Ascending aorta (tissue), 2 donors: ENCODE results near the gene IRX4. TPM values are rescaled to one million over a fixed set of nuclear protein-coding genes. Genes with fewer than 3 reads are reported as not detected.

Experiments
- DNase-seq, 2 donors: peaks; one replicate each; pipeline ENCODE4 v3.0.0-alpha.2; 2019; ENCODE audit warnings: low spot score in 2 of 2
- H3K27ac ChIP-seq, 2 donors: fragments of 200-600 bp; sonication (generic); one replicate each; pipeline ENCODE4 v1.5.1; 2016 to 2017; ENCODE audit warnings: mild to moderate bottlenecking in 1 of 2
- H3K27me3 ChIP-seq: fragments of 200-600 bp; sonication (generic); one replicate; pipeline ENCODE4 v1.5.1; 2017
- H3K36me3 ChIP-seq, 2 donors: fragments of 200-600 bp; sonication (generic); one replicate each; pipeline ENCODE4 v1.5.1; 2016
- H3K4me1 ChIP-seq, 2 donors: fragments of 200-600 bp; sonication (generic); one replicate each; pipeline ENCODE4 v1.5.1; 2016 to 2017; ENCODE audit warnings: mild to moderate bottlenecking in 1 of 2
- H3K4me3 ChIP-seq, 2 donors: fragments of 200-600 bp; sonication (generic); one replicate each; pipeline ENCODE4 v1.5.1; 2016 to 2017; ENCODE audit warnings: mild to moderate bottlenecking in 1 of 2
- H3K9me3 ChIP-seq, 2 donors: fragments of 200-600 bp; sonication (generic); one replicate each; pipeline ENCODE4 v1.5.1; 2016
- CTCF ChIP-seq, 3 experiments: fragments of 200-600 bp in 2 of 3; fragments of 450-650 bp in 1 of 3; sonication (generic) in 2 of 3; IDR thresholded peaks; one replicate each; pipeline ENCODE4 v1.5.1; 2016 to 2019; ENCODE audit warnings: antibody characterized with exemption in 3 of 3, mild to moderate bottlenecking in 1 of 3, moderate library complexity in 1 of 3
- intact Hi-C: fragments of 100-400 bp; cut with DNase I; formaldehyde crosslinking; loops from one replicate; pipeline ENCODE4 v1.15.1; 2023
- total RNA-seq: library from RNA; depleted of rRNA; stranded (reverse); fragments of >200 nt; gene quantifications from one replicate; pipeline ENCODE4 v1.1.0, GENCODE V29; 2016

IRX4 gene
- total RNA-seq, 1 donor from 2014 or later = not detected

GRCh38 chr5:1899201-1899600 is 16.5 kb upstream of the IRX4 start:
- no peaks in the 10 kb centered on the region for H3K4me1 ChIP-seq
- intact Hi-C loops = no loop called here
- no peak overlapping the region for H3K4me3 ChIP-seq
- H3K27me3 ChIP-seq = no peaks in the 10 kb centered on the region
- no peaks in the 10 kb centered on the region for H3K36me3 ChIP-seq
- DNase-seq = no peak
- no peak for TF ChIP-seq CTCF (IDR thresholded peaks at IDR 0.05)
- peaks cover 0 to 6% of the 10 kb centered on the region in 2 donors for H3K9me3 ChIP-seq
- no peak overlapping the region for H3K27ac ChIP-seq

- no peak overlapping the region for H3K4me3 ChIP-seq
- H3K27me3 ChIP-seq = no peaks in the 10 kb centered on the region
- no peak for DNase-seq
- H3K9me3 ChIP-seq = peaks cover 0 to 4% of the 10 kb centered on the region in 2 donors
- no peaks in the 10 kb centered on the region for H3K36me3 ChIP-seq
- H3K27ac ChIP-seq = no peak overlapping the region
- intact Hi-C loops = no loop called here
- no peaks in the 10 kb centered on the region for H3K4me1 ChIP-seq
- no peak for TF ChIP-seq CTCF (IDR thresholded peaks at IDR 0.05)
Observed at GRCh38 chr5:1897816-1898450, 15.2 kb upstream of the IRX4 start.

- Histone ChIP-seq H3K27ac (no peak overlapping the region), H3K4me1 (no peaks in the 10 kb centered on the region), H3K9me3 (peaks cover 0 to 1% of the 10 kb centered on the region in 2 donors), H3K4me3 (no peak overlapping the region), H3K27me3 (no peaks in the 10 kb centered on the region), H3K36me3 (no peaks in the 10 kb centered on the region)
- no peak for DNase-seq
- TF ChIP-seq CTCF (IDR thresholded peaks at IDR 0.05) = no peak
- intact Hi-C loops = no loop called here
Observed at GRCh38 chr5:1897386-1897785, 14.7 kb upstream of the IRX4 start.

GRCh38 chr5:1896602-1897376 is 14.1 kb upstream of the IRX4 start:
- Histone ChIP-seq H3K4me3 (no peak overlapping the region), H3K9me3 (no peaks in the 10 kb centered on the region), H3K4me1 (no peaks in the 10 kb centered on the region), H3K27me3 (no peaks in the 10 kb centered on the region), H3K36me3 (no peaks in the 10 kb centered on the region), H3K27ac (no peak overlapping the region)
- intact Hi-C loops = no loop called here
- TF ChIP-seq CTCF (IDR thresholded peaks at IDR 0.05) = no peak
- no peak for DNase-seq

- TF ChIP-seq CTCF (IDR thresholded peaks at IDR 0.05) = no peak
- intact Hi-C loops = no loop called here
- DNase-seq = no peak
- Histone ChIP-seq H3K36me3 (no peaks in the 10 kb centered on the region), H3K9me3 (no peaks in the 10 kb centered on the region), H3K4me3 (no peak overlapping the region), H3K4me1 (no peaks in the 10 kb centered on the region), H3K27me3 (no peaks in the 10 kb centered on the region), H3K27ac (no peak overlapping the region)
Observed at GRCh38 chr5:1895739-1896420, 13.2 kb upstream of the IRX4 start.
